Ishikawa (cell line): ENCODE measurements around the gene ZBTB46.
A peak's percentile ranks its signal among the peaks of the same experiment; 100 is the strongest.

Experiments used
- CEBPB ChIP-seq: IDR thresholded peaks from 2 replicates; pipeline ENCODE4 v1.6.1; 2012
- CREB1 ChIP-seq: IDR thresholded peaks from 2 replicates; pipeline ENCODE4 v1.6.1; 2012; ENCODE audit warnings: low read depth
- EGR1 ChIP-seq: IDR thresholded peaks from 2 replicates; pipeline ENCODE4 v1.6.1; 2012
- EP300 ChIP-seq: IDR thresholded peaks from 2 replicates; pipeline ENCODE4 v1.6.1; 2012; ENCODE audit warnings: borderline replicate concordance
- FOXM1 ChIP-seq: IDR thresholded peaks from 2 replicates; pipeline ENCODE4 v1.6.1; 2012; ENCODE audit warnings: low read depth, borderline replicate concordance
- NFIC ChIP-seq: IDR thresholded peaks from 2 replicates; pipeline ENCODE4 v1.6.1; 2012
- RAD21 ChIP-seq: IDR thresholded peaks from 2 replicates; pipeline ENCODE4 v1.6.1; 2012; ENCODE audit warnings: low read depth
- TAF1 ChIP-seq: IDR thresholded peaks from 2 replicates; pipeline ENCODE4 v1.6.1; 2012; ENCODE audit warnings: low read depth, mild to moderate bottlenecking
- TCF12 ChIP-seq: IDR thresholded peaks from 2 replicates; pipeline ENCODE4 v1.6.1; 2012; ENCODE audit warnings: low read depth
- TEAD4 ChIP-seq: IDR thresholded peaks from 2 replicates; pipeline ENCODE4 v1.6.1; 2012
- YY1 ChIP-seq: IDR thresholded peaks from 2 replicates; pipeline ENCODE4 v1.6.1; 2012; ENCODE audit warnings: low read depth
- ZBTB7A ChIP-seq: IDR thresholded peaks from 2 replicates; pipeline ENCODE4 v1.6.1; 2012; ENCODE audit warnings: low read depth
- TF ChIP-seq, protein P1 (sequence below): IDR thresholded peaks from 2 replicates; pipeline ENCODE4 v1.6.1; 2012
- TF ChIP-seq, protein P2 (sequence below): IDR thresholded peaks from 2 replicates; pipeline ENCODE4 v1.6.1; 2012
- TF ChIP-seq, protein P3 (sequence below): IDR thresholded peaks from 2 replicates; pipeline ENCODE4 v1.6.1; 2012; ENCODE audit warnings: low read depth, mild to moderate bottlenecking

Gene ZBTB46

DNA sequence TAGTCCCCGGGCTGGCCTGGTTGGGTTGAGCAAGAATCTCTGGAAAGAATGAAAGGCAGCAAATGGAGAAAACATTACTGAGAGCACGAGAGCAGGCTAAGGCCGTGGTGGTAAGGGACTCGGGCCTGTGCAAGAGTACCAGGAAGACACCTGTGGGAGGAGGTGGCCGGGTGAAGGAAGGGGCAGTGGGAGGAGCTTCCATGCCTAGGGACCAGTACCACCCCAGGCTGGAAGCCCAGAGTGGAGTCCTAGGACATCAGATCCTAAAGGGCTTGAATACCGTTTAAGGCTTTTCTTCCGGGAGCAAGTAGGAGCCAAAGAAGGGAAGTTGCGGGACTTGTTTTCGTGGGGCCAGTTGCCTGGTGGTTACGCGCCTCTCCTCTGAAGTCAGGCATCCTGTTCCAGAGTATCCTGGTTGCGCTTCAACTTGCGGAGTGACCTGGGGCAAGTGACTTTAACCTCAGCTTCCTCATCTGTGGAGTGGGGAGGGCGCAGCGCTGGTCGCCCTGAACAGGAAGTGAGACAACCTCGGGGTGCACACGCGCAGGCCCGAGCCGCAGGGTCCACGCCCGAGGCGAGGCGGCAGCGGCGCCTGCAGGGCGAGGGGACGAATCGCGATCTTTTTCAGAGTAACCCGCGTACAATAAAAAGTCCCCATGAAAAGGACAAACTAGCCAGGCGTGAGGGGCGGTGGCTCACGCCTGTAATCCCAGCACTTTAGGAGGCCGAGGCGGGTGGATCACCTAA lies 32.9 kb upstream of the ZBTB46 start:
- TF ChIP-seq, protein P1, sequence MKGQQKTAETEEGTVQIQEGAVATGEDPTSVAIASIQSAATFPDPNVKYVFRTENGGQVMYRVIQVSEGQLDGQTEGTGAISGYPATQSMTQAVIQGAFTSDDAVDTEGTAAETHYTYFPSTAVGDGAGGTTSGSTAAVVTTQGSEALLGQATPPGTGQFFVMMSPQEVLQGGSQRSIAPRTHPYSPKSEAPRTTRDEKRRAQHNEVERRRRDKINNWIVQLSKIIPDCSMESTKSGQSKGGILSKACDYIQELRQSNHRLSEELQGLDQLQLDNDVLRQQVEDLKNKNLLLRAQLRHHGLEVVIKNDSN: 0 out of 2 replicates have a peak, but pooled peaks have one; percentile 17
- peak; percentile 86 for TF ChIP-seq RAD21
- TF ChIP-seq, protein P2, sequence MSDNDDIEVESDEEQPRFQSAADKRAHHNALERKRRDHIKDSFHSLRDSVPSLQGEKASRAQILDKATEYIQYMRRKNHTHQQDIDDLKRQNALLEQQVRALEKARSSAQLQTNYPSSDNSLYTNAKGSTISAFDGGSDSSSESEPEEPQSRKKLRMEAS: peak; percentile 72
- TF ChIP-seq ZBTB7A: no peak
- peak; percentile 27; the same call in 1 of the 2 replicates for TF ChIP-seq NFIC
- TF ChIP-seq FOXM1: no peak
- TF ChIP-seq EP300: 0 out of 2 replicates have a peak, but pooled peaks have one; percentile 19

GRCh38 chr20:63863021-63863797 lies 32.1 kb upstream of the ZBTB46 start:
- TF ChIP-seq YY1: no peak
- TF ChIP-seq, protein P3, sequence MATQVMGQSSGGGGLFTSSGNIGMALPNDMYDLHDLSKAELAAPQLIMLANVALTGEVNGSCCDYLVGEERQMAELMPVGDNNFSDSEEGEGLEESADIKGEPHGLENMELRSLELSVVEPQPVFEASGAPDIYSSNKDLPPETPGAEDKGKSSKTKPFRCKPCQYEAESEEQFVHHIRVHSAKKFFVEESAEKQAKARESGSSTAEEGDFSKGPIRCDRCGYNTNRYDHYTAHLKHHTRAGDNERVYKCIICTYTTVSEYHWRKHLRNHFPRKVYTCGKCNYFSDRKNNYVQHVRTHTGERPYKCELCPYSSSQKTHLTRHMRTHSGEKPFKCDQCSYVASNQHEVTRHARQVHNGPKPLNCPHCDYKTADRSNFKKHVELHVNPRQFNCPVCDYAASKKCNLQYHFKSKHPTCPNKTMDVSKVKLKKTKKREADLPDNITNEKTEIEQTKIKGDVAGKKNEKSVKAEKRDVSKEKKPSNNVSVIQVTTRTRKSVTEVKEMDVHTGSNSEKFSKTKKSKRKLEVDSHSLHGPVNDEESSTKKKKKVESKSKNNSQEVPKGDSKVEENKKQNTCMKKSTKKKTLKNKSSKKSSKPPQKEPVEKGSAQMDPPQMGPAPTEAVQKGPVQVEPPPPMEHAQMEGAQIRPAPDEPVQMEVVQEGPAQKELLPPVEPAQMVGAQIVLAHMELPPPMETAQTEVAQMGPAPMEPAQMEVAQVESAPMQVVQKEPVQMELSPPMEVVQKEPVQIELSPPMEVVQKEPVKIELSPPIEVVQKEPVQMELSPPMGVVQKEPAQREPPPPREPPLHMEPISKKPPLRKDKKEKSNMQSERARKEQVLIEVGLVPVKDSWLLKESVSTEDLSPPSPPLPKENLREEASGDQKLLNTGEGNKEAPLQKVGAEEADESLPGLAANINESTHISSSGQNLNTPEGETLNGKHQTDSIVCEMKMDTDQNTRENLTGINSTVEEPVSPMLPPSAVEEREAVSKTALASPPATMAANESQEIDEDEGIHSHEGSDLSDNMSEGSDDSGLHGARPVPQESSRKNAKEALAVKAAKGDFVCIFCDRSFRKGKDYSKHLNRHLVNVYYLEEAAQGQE: no peak
- no peak for TF ChIP-seq ZBTB7A
- TF ChIP-seq TEAD4: no peak
- no peak for TF ChIP-seq EGR1
- TF ChIP-seq CEBPB: no peak
- no peak for TF ChIP-seq RAD21
- no peak for TF ChIP-seq NFIC
- no peak for TF ChIP-seq EP300

DNA sequence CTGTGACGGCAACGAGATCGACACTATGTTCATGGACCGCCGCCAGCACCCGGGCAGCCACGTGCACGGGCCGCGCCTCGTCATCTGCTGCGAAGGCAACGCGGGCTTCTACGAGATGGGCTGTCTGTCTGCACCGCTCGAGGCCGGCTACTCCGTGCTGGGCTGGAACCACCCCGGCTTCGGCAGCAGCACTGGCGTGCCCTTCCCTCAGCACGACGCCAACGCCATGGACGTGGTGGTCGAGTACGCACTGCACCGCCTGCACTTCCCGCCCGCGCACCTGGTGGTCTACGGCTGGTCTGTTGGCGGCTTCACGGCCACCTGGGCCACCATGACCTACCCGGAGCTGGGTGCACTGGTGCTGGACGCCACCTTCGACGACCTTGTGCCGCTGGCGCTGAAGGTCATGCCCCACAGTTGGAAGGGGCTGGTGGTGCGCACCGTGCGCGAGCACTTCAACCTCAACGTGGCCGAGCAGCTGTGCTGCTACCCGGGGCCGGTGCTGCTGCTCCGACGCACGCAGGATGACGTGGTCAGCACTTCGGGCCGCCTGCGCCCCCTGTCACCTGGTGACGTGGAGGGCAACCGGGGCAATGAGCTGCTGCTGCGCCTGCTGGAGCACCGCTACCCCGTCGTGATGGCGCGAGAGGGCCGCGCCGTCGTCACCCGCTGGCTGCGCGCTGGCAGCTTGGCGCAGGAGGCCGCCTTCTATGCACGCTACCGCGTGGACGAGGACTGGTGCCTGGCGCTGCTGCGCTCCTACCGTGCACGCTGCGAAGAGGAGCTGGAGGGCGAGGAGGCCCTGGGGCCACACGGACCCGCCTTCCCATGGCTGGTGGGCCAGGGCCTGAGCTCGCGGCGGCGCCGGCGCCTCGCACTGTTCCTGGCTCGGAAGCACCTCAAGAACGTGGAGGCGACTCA lies 31.2 kb upstream of the ZBTB46 start:
- TF ChIP-seq CREB1 (no peak), RAD21 (no peak), TCF12 (no peak), EP300 (no peak), TEAD4 (no peak), CEBPB (no peak), NFIC (no peak), ZBTB7A (no peak)
- TF ChIP-seq, protein P3: no peak
- TF ChIP-seq, protein P1: no peak

- TF ChIP-seq TCF12: no peak
- TF ChIP-seq, protein P3: no peak
- TF ChIP-seq ZBTB7A: no peak
- TF ChIP-seq, protein P2: no peak
- no peak for TF ChIP-seq CEBPB
- TF ChIP-seq CREB1: no peak
- no peak for TF ChIP-seq EP300
- TF ChIP-seq FOXM1: no peak
- no peak for TF ChIP-seq NFIC
- TF ChIP-seq YY1: no peak
- TF ChIP-seq TEAD4: no peak
- no peak for TF ChIP-seq RAD21
- TF ChIP-seq, protein P1: no peak
- TF ChIP-seq TAF1: no peak
- TF ChIP-seq EGR1: no peak
These were observed 30.4 kb upstream of the ZBTB46 start, which contains the start of gene ABHD16B for GRCh38 chr20:63861365-63861934. Gene ABHD16B, plus strand, starts transcription at chr20:63861498. Its CDS starts 43 bp downstream, at chr20:63861541.
